ENCODE results near the gene TMEM213.

The TMEM213 gene

DNA sequence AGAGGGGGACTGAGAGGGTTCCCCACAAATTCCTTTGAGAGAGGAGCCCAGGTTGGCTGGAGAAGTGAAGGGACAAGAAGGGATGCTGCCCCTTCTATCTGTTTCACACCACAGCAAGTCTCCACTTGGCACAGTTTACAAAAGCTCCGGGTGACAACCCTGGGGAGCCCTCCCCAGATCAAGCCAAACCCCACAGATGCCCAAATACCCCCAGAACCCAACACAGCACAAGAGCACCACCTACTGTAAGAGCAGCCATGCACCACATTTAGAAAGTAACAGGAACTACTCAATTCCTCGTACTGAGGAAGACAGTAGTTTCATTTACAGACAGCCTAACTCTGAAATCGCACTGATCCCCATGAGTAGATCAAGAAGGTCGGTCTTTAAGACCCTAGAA, 68.0 kb downstream of the TMEM213 start:
- no peak for DNase-seq (ENCODE audit: insufficient read length, low spot score)
- TF ChIP-seq SPI1 (IDR thresholded peaks at IDR 0.05; ENCODE audit: low read depth, low read length) (no peak), POLR2AphosphoS5 (IDR thresholded peaks at IDR 0.05; ENCODE audit: low read depth, low read length) (no peak), POLR2A (IDR thresholded peaks at IDR 0.05; ENCODE audit: low read depth, low read length) (no peak), PAX5 (IDR thresholded peaks at IDR 0.05; ENCODE audit: insufficient read depth, low read length, severe bottlenecking) (no peak), POU2F2 (IDR thresholded peaks at IDR 0.05; ENCODE audit: low read depth, low read length) (no peak), TAF1 (IDR thresholded peaks at IDR 0.05; ENCODE audit: low read depth, low read length) (no peak)
- FAIRE-seq: no peak

DNA sequence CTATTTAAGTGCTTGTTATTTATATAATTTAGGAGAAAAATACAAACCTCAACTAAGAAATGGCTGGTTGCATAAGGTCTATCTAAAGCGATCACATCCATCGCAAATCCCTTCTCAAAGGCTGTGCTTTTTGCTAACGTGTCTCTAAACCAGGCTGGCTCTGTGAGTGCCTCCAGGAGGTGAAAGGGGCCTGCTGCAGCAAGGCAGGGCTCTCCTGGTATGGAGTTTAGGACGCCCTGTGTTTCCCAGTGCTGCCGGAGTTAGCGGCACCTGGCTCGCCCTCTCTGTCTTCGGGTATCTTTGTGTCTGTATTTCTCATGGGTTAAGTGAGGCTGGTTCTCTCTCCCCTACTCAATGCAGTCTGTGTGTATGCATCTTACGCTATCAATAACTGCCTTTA, 68.6 kb downstream of the TMEM213 start:
- no peak for TF ChIP-seq POLR2A (IDR thresholded peaks at IDR 0.05; ENCODE audit: low read depth, low read length)
- TF ChIP-seq SPI1 (IDR thresholded peaks at IDR 0.05; ENCODE audit: low read depth, low read length): no peak
- no peak for DNase-seq (ENCODE audit: insufficient read length, low spot score)
- FAIRE-seq: no peak

DNA sequence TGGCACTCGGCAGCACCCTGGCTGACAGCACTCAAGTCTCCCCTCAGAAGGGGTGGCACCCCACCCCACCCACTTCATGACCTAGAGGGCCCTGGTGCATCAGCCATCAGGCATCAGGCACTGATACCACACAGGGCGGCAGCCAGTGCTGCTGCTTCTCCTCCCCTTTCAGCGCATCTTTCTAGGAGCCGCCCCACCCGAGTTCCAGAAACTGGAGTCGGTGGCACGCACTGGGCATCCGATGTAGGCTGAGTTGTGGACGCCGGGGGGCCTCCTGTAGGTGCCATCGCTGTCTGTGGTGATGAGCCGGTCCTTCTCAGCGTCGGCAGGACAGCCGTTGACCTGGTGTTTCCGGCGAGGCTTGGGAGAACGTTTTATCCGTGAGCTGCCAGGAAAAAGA, 70.0 kb downstream of the TMEM213 start:
- FAIRE-seq: no peak
- DNase-seq (ENCODE audit: insufficient read length, low spot score): no peak
- no peak for TF ChIP-seq PAX5 (IDR thresholded peaks at IDR 0.05; ENCODE audit: insufficient read depth, low read length, severe bottlenecking)

DNA sequence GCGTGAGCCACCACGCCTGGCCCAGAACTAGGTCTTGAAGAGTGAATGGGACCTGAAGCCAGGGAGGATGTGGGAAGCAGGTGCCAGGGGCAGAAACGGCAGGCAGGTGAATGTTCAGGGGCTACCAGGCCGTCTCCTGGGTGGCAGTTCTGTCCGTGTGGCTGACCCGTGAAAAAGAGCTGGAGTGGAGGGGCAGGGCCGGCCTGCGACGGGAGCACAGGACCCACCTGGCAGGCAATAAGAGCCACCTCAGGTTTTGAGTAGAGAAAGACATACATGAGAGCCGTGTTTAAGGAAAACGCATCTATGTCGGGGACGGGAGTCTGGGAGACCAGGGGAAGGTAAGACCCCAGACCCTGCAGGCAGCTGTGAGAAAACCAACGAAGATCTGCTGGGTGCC, 70.9 kb downstream of the TMEM213 start:
- FAIRE-seq (no peak), DNase-seq (ENCODE audit: insufficient read length, low spot score) (no peak)
- no peak for TF ChIP-seq POLR2A (IDR thresholded peaks at IDR 0.05; ENCODE audit: low read depth, low read length)
- TF ChIP-seq TAF1 (IDR thresholded peaks at IDR 0.05; ENCODE audit: low read depth, low read length): no peak
- TF ChIP-seq POLR2AphosphoS5 (IDR thresholded peaks at IDR 0.05; ENCODE audit: low read depth, low read length): no peak
- no peak for TF ChIP-seq PAX5 (IDR thresholded peaks at IDR 0.05; ENCODE audit: insufficient read depth, low read length, severe bottlenecking)
- TF ChIP-seq POU2F2 (IDR thresholded peaks at IDR 0.05; ENCODE audit: low read depth, low read length): no peak
- TF ChIP-seq SPI1 (IDR thresholded peaks at IDR 0.05; ENCODE audit: low read depth, low read length): no peak

DNA sequence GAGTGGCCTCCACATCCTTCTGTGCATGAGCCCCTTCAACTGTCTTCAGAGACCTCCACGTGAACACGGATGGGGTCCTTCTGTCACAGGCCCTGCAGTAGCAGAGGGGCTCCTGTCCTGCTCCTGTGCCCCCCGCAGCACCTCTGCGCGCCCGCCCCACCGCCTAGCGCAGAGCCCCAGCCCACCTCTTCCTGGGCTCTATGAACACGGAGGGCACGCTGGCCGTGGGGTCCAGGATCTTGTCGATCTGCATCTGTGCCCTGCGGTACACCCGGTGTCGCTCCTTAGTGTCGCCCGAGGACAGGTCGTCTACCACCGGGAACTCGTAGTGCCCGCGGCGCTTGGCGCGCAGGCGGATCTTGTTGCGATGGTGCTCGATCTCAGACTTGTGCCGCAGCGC, 71.6 kb downstream of the TMEM213 start:
- FAIRE-seq (no peak), DNase-seq (ENCODE audit: insufficient read length, low spot score) (no peak)
- TF ChIP-seq POLR2AphosphoS5 (IDR thresholded peaks at IDR 0.05; ENCODE audit: low read depth, low read length) (no peak), POU2F2 (IDR thresholded peaks at IDR 0.05; ENCODE audit: low read depth, low read length) (no peak)

DNA sequence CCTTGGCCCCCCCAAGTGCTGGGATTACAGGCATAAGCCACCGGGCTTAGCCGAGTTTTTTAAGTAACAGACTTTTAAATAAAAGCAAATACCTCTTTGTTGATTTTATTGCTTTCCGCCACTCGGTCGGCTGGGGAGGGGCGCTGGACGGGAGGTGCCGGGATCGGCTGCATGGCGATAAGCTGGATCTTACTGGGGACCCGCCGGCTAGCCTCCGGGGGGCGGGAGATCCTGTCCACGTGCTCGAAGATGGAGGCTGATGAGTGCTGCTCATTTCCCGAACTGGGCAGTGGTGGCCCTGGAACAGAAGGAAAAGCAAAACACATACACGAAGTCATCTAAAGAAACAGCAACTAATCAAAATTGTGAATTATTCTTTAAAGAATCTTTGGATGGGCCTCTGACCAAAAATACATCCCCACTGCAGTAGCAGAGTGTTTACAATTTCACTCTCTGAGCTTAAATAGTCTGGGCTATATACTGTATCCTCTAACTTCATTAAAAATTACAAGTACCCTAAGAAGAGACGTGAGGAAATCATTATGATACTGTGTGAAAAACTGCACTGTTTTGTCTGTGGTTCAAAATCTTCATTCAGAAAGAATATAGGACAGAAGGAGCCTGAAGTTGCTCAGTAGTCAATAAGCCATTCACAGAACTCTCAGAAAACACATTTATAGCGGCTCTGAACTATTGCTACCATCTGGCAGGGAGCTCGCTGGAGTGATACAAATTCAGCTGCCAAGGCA, 73.4 kb downstream of the TMEM213 start:
- no peak for FAIRE-seq
- no peak for DNase-seq (ENCODE audit: insufficient read length, low spot score)

DNA sequence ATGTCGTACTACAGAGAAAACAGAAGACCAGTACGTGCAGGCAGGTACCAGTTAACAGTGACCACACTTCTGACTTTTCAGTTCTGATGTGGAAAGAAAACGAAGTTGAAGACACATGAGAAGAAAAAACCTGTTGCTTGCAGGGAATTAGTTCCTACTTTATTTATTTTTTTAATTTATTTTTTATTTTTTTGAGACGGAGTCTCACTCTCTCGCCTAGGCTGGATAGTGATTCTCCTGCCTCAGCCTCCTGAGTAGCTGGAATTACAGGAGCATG, 74.0 kb downstream of the TMEM213 start:
- TF ChIP-seq PAX5 (IDR thresholded peaks at IDR 0.05; ENCODE audit: insufficient read depth, low read length, severe bottlenecking): no peak
- FAIRE-seq: no peak
- DNase-seq (ENCODE audit: insufficient read length, low spot score): no peak

More for the DNA sequence above, 73.4 kb downstream of the TMEM213 start:
- TF ChIP-seq POU2F2 (IDR thresholded peaks at IDR 0.05; ENCODE audit: low read depth, low read length): no peak
- no peak for TF ChIP-seq POLR2AphosphoS5 (IDR thresholded peaks at IDR 0.05; ENCODE audit: low read depth, low read length)
- TF ChIP-seq POLR2A (IDR thresholded peaks at IDR 0.05; ENCODE audit: low read depth, low read length): no peak
- TF ChIP-seq SPI1 (IDR thresholded peaks at IDR 0.05; ENCODE audit: low read depth, low read length): no peak
- TF ChIP-seq TAF1 (IDR thresholded peaks at IDR 0.05; ENCODE audit: low read depth, low read length): no peak
- no peak for TF ChIP-seq PAX5 (IDR thresholded peaks at IDR 0.05; ENCODE audit: insufficient read depth, low read length, severe bottlenecking)

DNA sequence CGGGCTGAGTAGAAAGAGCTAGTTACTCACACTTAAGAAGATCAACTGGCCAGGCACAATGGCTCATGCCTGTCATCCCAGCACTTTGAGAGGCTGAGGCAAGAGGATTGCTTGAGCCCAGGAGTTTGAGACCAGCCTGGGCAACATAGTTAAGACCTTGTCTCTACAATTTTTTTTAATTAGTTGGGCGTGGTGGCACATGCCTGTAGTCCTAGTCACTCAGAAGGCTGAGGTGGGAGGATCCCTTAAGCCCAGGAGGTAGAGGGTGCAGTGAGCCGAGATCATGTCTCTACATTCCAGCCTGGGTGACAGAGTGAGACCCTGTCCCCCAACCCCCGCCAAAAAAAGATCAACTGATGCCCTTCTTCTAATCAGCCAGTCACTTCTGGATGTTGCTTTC, 74.8 kb downstream of the TMEM213 start:
- no peak for TF ChIP-seq PAX5 (IDR thresholded peaks at IDR 0.05; ENCODE audit: insufficient read depth, low read length, severe bottlenecking)
- TF ChIP-seq POLR2AphosphoS5 (IDR thresholded peaks at IDR 0.05; ENCODE audit: low read depth, low read length): no peak
- TF ChIP-seq SPI1 (IDR thresholded peaks at IDR 0.05; ENCODE audit: low read depth, low read length): no peak
- no peak for TF ChIP-seq POU2F2 (IDR thresholded peaks at IDR 0.05; ENCODE audit: low read depth, low read length)
- TF ChIP-seq POLR2A (IDR thresholded peaks at IDR 0.05; ENCODE audit: low read depth, low read length): no peak
- no peak for TF ChIP-seq TAF1 (IDR thresholded peaks at IDR 0.05; ENCODE audit: low read depth, low read length)
- FAIRE-seq (no peak), DNase-seq (ENCODE audit: insufficient read length, low spot score) (no peak)

DNA sequence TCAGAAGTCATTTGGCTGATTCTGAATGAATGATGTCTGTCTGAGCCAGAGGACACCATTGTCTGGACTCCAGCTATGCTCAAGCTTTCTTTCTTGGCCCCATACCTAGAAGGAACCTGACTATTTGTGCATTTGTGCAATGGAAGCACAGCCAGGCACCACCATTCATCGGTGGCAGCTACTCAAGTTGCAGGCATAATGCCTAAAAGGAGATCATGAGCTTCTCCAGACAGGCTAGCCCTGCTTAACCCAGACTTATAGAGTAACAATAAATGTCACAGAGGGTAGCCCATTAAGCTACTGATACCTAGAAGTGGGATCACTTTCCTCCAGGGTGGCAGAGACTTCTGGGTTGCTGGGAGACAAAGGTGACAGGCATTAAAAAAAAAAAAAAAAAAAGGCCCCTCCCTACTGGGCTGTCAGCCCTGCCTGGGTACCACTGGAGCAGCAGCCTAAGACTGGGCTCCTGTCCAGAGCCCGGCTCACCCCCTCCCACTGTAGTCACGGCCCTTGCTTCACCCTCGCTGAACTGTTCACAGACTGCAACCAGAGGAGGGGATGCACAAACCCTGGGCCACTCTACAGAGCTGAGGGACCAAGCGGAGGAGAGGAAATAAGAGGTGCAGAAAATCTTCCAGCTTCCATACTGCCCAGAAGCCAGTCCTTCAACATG, 75.6 kb downstream of the TMEM213 start:
- FAIRE-seq (no peak), DNase-seq (ENCODE audit: insufficient read length, low spot score) (no peak)
- TF ChIP-seq PAX5 (IDR thresholded peaks at IDR 0.05; ENCODE audit: insufficient read depth, low read length, severe bottlenecking): no peak
- no peak for TF ChIP-seq SPI1 (IDR thresholded peaks at IDR 0.05; ENCODE audit: low read depth, low read length)
- no peak for TF ChIP-seq TAF1 (IDR thresholded peaks at IDR 0.05; ENCODE audit: low read depth, low read length)
- no peak for TF ChIP-seq POLR2AphosphoS5 (IDR thresholded peaks at IDR 0.05; ENCODE audit: low read depth, low read length)
- no peak for TF ChIP-seq POLR2A (IDR thresholded peaks at IDR 0.05; ENCODE audit: low read depth, low read length)
- TF ChIP-seq POU2F2 (IDR thresholded peaks at IDR 0.05; ENCODE audit: low read depth, low read length): no peak

DNA sequence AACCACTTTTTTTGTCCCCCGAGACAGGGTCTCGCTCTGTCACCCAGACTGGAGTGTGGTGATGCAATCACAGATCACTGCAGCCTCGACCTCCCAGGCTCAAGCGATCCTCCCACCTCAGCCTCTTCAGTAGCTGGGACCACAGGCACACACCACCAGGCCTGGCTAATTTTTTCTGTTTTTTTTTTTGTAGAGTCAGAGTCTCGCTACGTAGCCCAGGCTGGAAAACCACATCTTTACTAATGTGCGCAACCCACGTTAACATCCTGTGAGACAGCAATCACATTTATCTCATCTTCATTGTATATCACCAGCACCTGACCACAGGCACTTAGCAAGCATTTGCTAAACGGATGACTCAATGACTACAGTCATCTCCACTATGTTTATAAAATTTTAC, 78.0 kb downstream of the TMEM213 start:
- no peak for DNase-seq (ENCODE audit: insufficient read length, low spot score)
- FAIRE-seq: no peak
- no peak for TF ChIP-seq SPI1 (IDR thresholded peaks at IDR 0.05; ENCODE audit: low read depth, low read length)
- TF ChIP-seq TAF1 (IDR thresholded peaks at IDR 0.05; ENCODE audit: low read depth, low read length): no peak
- TF ChIP-seq POU2F2 (IDR thresholded peaks at IDR 0.05; ENCODE audit: low read depth, low read length): no peak
- TF ChIP-seq PAX5 (IDR thresholded peaks at IDR 0.05; ENCODE audit: insufficient read depth, low read length, severe bottlenecking): no peak
- TF ChIP-seq POLR2AphosphoS5 (IDR thresholded peaks at IDR 0.05; ENCODE audit: low read depth, low read length): no peak
- TF ChIP-seq POLR2A (IDR thresholded peaks at IDR 0.05; ENCODE audit: low read depth, low read length): no peak

Data from GM12891 (cell line).